Skeletal muscle tissue (tissue), 4 donors: ENCODE data around the gene TCOF1. TPM values are rescaled to one million over a fixed set of nuclear protein-coding genes. Genes with fewer than 3 reads are reported as not detected.

Source experiments
- H3K27ac ChIP-seq: one replicate; pipeline ENCODE4 v1.7.0; 2013; ENCODE audit warnings: mild to moderate bottlenecking, low read depth, low read length, inconsistent platforms
- H3K27me3 ChIP-seq, 3 donors: one replicate each; pipeline ENCODE4 v1.7.0; 2013; ENCODE audit warnings: low read length in 3 of 3; ENCODE audit not compliant: control insufficient read depth in 3 of 3, insufficient read depth in 3 of 3
- H3K36me3 ChIP-seq, 3 donors: one replicate each; pipeline ENCODE4 v1.7.0; 2013; ENCODE audit warnings: low read length in 3 of 3; ENCODE audit not compliant: control insufficient read depth in 3 of 3, insufficient read depth in 3 of 3
- H3K4me1 ChIP-seq, 3 donors: one replicate each; pipeline ENCODE4 v1.7.0; 2013; ENCODE audit warnings: low read length in 3 of 3, mild to moderate bottlenecking in 3 of 3; ENCODE audit not compliant: control insufficient read depth in 3 of 3, insufficient read depth in 3 of 3
- H3K4me3 ChIP-seq, 3 donors: one replicate each; pipeline ENCODE4 v1.7.0; 2013; ENCODE audit warnings: low read length in 3 of 3
- H3K9ac ChIP-seq, 3 donors: one replicate each; pipeline ENCODE4 v1.7.0; 2013; ENCODE audit warnings: low read length in 3 of 3, mild to moderate bottlenecking in 3 of 3, moderate library complexity in 2 of 3, low read depth in 1 of 3
- H3K9me3 ChIP-seq, 3 donors: one replicate each; pipeline ENCODE4 v1.7.0; 2013; ENCODE audit warnings: low read length in 3 of 3; ENCODE audit not compliant: control insufficient read depth in 3 of 3
- total RNA-seq: library from RNA; depleted of rRNA; stranded (reverse); fragments of >200 nt; gene quantifications from one replicate; pipeline ENCODE4 v1.2.3, GENCODE V29; 2014
- donor health status: Osteomylitis.

The TCOF1 gene
- total RNA-seq, 1 donor from 2014 or later: 7.3 TPM

- no peak overlapping the region for H3K9ac ChIP-seq
- peaks cover 75 to 84% (median 80%) of the 10 kb centered on the region in 3 donors for H3K36me3 ChIP-seq
- no peaks in the 10 kb centered on the region for H3K9me3 ChIP-seq
- no peaks in the 10 kb centered on the region for H3K4me1 ChIP-seq
- H3K27me3 ChIP-seq: no peaks in the 10 kb centered on the region
- no peak overlapping the region for H3K27ac ChIP-seq
- H3K4me3 ChIP-seq: no peak overlapping the region
Measured at GRCh38 chr5:150395688-150395975, 38.1 kb downstream of the TCOF1 start.

- peaks cover 74 to 83% (median 80%) of the 10 kb centered on the region in 3 donors for H3K36me3 ChIP-seq
- H3K9me3 ChIP-seq: no peaks in the 10 kb centered on the region
- no peak overlapping the region for H3K4me3 ChIP-seq
- H3K27ac ChIP-seq: no peak overlapping the region
- no peaks in the 10 kb centered on the region for H3K4me1 ChIP-seq
- no peak overlapping the region for H3K9ac ChIP-seq
- H3K27me3 ChIP-seq: no peaks in the 10 kb centered on the region
Measured at GRCh38 chr5:150396267-150396666, 38.8 kb downstream of the TCOF1 start.

GRCh38 chr5:150397146-150397781 is 39.8 kb downstream of the TCOF1 start:
- Histone ChIP-seq H3K4me3 (no peak overlapping the region), H3K9ac (no peak overlapping the region), H3K4me1 (no peaks in the 10 kb centered on the region), H3K27ac (no peak overlapping the region), H3K9me3 (no peaks in the 10 kb centered on the region), H3K27me3 (no peaks in the 10 kb centered on the region), H3K36me3 (peaks cover 65 to 79% (median 77%) of the 10 kb centered on the region in 3 donors)

- Histone ChIP-seq H3K27me3 (no peaks in the 10 kb centered on the region), H3K4me1 (no peaks in the 10 kb centered on the region), H3K9me3 (no peaks in the 10 kb centered on the region), H3K27ac (no peak overlapping the region), H3K4me3 (no peak overlapping the region), H3K36me3 (peaks cover 66 to 79% (median 78%) of the 10 kb centered on the region in 3 donors), H3K9ac (no peak overlapping the region)
Measured at GRCh38 chr5:150397782-150398721, 40.6 kb downstream of the TCOF1 start.

- peaks cover 61 to 74% (median 73%) of the 10 kb centered on the region in 3 donors for H3K36me3 ChIP-seq
- no peak overlapping the region for H3K9ac ChIP-seq
- H3K9me3 ChIP-seq: no peaks in the 10 kb centered on the region
- H3K27me3 ChIP-seq: no peaks in the 10 kb centered on the region
- no peak overlapping the region for H3K27ac ChIP-seq
- H3K4me1 ChIP-seq: no peaks in the 10 kb centered on the region
- no peak overlapping the region for H3K4me3 ChIP-seq
Measured at GRCh38 chr5:150398722-150399523, 41.4 kb downstream of the TCOF1 start.

GRCh38 chr5:150399524-150400211 is 42.2 kb downstream of the TCOF1 start:
- H3K4me1 ChIP-seq: no peaks in the 10 kb centered on the region
- H3K36me3 ChIP-seq: peaks cover 56 to 70% (median 67%) of the 10 kb centered on the region in 3 donors
- H3K27ac ChIP-seq: no peak overlapping the region
- H3K9me3 ChIP-seq: no peaks in the 10 kb centered on the region
- no peak overlapping the region for H3K9ac ChIP-seq
- H3K27me3 ChIP-seq: no peaks in the 10 kb centered on the region
- H3K4me3 ChIP-seq: no peak overlapping the region

GRCh38 chr5:150400316-150401075 is 43.0 kb downstream of the TCOF1 start:
- Histone ChIP-seq H3K4me3 (no peak overlapping the region), H3K4me1 (no peaks in the 10 kb centered on the region), H3K36me3 (peaks cover 51 to 67% (median 67%) of the 10 kb centered on the region in 3 donors), H3K27me3 (no peaks in the 10 kb centered on the region), H3K9ac (no peak overlapping the region), H3K27ac (no peak overlapping the region), H3K9me3 (no peaks in the 10 kb centered on the region)

GRCh38 chr5:150401076-150401375 is 43.5 kb downstream of the TCOF1 start:
- no peak overlapping the region for H3K27ac ChIP-seq
- H3K4me1 ChIP-seq: no peaks in the 10 kb centered on the region
- no peaks in the 10 kb centered on the region for H3K27me3 ChIP-seq
- H3K36me3 ChIP-seq: peaks cover 48 to 63% (median 62%) of the 10 kb centered on the region in 3 donors
- no peak overlapping the region for H3K4me3 ChIP-seq
- no peak overlapping the region for H3K9ac ChIP-seq
- H3K9me3 ChIP-seq: no peaks in the 10 kb centered on the region
